ENCODE data around the gene RALGAPA1. TPM values are rescaled to one million over a fixed set of nuclear protein-coding genes. Genes with fewer than 3 reads are reported as not detected.

RALGAPA1 gene
- total and polyA plus RNA-seq, 2 donors (not counting 1 experiment from before 2014, with no cell fraction given), result 17.3 to 94.0 TPM

DNA sequence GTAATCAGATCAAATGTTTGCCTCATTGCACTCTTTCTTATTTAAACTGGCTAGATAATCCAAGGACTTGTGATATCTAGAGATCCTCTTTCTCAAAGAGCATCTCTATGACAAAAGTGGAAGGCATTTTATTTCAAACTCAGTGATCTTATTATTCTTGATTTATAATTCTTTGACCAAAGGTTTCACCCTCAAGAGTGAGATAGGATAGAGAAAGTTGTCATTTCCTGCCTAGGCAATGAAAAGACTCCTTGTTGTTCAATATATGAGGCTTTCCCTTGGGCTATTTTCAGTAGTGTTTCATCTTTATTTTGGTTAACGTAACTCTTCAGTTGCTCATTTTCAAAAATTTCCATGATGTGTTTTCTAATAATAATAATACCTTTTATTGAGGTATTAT, 293.2 kb downstream of the RALGAPA1 start:
- no peak overlapping the region for H2AFZ ChIP-seq (ENCODE audit: insufficient read depth, low read depth, low read length, poor library complexity, severe bottlenecking)
- no peaks in the 10 kb centered on the region for H3K9me3 ChIP-seq (ENCODE audit: control extremely low read depth in 1 of 3, control insufficient read depth in 2 of 3, insufficient read depth in 1 of 3, low read length in 2 of 3)
- no peaks in the 10 kb centered on the region for H3K36me3 ChIP-seq (replicated peaks in 1 of 2; ENCODE audit: control extremely low read depth in 1 of 2, control insufficient read depth in 1 of 2, extremely low read depth in 1 of 2, insufficient read depth in 2 of 2, low read length in 1 of 2)
- H3K9ac ChIP-seq (ENCODE audit: low read length), result no peak overlapping the region
- H3K27me3 Mint-ChIP-seq, result peaks cover 4% of the 10 kb centered on the region
- no peaks in the 10 kb centered on the region for H4K20me1 ChIP-seq (ENCODE audit: control insufficient read depth, insufficient read depth, low read length, poor library complexity, severe bottlenecking)
- no peak for DNase-seq
- no peak overlapping the region for H3K4me2 ChIP-seq (replicated peaks; ENCODE audit: low read depth, low read length, poor library complexity, severe bottlenecking)
- H3K79me2 ChIP-seq (ENCODE audit: control insufficient read depth, insufficient read depth, low read length), result no peaks in the 10 kb centered on the region
- intact Hi-C loops (cut with micrococcal nuclease), result no loop called here
- ChIA-PET POLR2A (no interaction called here), CTCF (no interaction called here)
- H3K4me1 Mint-ChIP-seq, result peaks cover 4% of the 10 kb centered on the region
- H3K27me3 ChIP-seq (replicated peaks in 1 of 4; ENCODE audit: control extremely low read depth in 1 of 4, control insufficient read depth in 3 of 4, insufficient read depth in 4 of 4, low read length in 3 of 4), result no peaks in the 10 kb centered on the region
- no peak overlapping the region for H3K27ac Mint-ChIP-seq
- ATAC-seq (ENCODE audit: low read depth), result no peak
- H3K4me3 ChIP-seq (ENCODE audit: control extremely low read depth in 1 of 5, extremely low read depth in 1 of 5, insufficient read depth in 1 of 5, low read depth in 2 of 5, low read length in 4 of 5), result no peak overlapping the region
- TF ChIP-seq, protein P1, sequence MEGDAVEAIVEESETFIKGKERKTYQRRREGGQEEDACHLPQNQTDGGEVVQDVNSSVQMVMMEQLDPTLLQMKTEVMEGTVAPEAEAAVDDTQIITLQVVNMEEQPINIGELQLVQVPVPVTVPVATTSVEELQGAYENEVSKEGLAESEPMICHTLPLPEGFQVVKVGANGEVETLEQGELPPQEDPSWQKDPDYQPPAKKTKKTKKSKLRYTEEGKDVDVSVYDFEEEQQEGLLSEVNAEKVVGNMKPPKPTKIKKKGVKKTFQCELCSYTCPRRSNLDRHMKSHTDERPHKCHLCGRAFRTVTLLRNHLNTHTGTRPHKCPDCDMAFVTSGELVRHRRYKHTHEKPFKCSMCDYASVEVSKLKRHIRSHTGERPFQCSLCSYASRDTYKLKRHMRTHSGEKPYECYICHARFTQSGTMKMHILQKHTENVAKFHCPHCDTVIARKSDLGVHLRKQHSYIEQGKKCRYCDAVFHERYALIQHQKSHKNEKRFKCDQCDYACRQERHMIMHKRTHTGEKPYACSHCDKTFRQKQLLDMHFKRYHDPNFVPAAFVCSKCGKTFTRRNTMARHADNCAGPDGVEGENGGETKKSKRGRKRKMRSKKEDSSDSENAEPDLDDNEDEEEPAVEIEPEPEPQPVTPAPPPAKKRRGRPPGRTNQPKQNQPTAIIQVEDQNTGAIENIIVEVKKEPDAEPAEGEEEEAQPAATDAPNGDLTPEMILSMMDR (IDR thresholded peaks at IDR 0.05), result no peak
- TF ChIP-seq EZH2 (IDR thresholded peaks at IDR 0.05; ENCODE audit: borderline replicate concordance, insufficient read depth, low read depth, low read length, poor library complexity, severe bottlenecking), result no peak
- no peak overlapping the region for H3K4me3 Mint-ChIP-seq
- WGBS (ENCODE audit: insufficient coverage), result no CpG with 5 or more reads among the region's 1 CpG
- no peaks in the 10 kb centered on the region for H3K9me3 Mint-ChIP-seq (ENCODE audit: insufficient read depth)
- no peak overlapping the region for H3K27ac ChIP-seq (ENCODE audit: low read length in 2 of 2)
- H3K4me1 ChIP-seq (ENCODE audit: control insufficient read depth in 2 of 2, insufficient read depth in 2 of 2, low read length in 2 of 2), result no peaks in the 10 kb centered on the region

DNA sequence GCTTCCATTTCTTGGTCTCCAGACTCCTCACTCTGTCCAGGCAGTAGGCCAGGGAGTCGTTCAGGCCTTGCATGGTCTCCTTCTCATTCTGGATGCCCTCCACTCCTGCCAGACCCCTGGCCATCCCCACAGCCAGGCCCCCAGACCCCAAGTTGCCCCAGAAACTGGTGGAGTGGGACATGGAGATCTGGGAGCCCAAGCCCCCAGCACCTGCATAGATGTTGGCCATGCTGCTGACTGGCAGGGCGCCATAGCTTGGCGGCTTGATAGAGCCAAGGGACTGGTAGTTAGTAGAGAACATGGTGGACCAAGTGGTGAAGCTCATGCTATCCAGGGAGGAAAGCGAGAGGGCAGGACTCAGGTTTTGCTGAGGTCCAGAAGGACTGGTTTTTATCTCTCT, 296.3 kb downstream of the RALGAPA1 start:
- Histone ChIP-seq H3K36me3 (replicated peaks in 1 of 2; ENCODE audit: control extremely low read depth in 1 of 2, control insufficient read depth in 1 of 2, extremely low read depth in 1 of 2, insufficient read depth in 2 of 2, low read length in 1 of 2) (no peaks in the 10 kb centered on the region), H3K9me3 (ENCODE audit: control extremely low read depth in 1 of 3, control insufficient read depth in 2 of 3, insufficient read depth in 1 of 3, low read length in 2 of 3) (no peaks in the 10 kb centered on the region), H3K4me1 (ENCODE audit: control insufficient read depth in 2 of 2, insufficient read depth in 2 of 2, low read length in 2 of 2) (no peaks in the 10 kb centered on the region), H3K27me3 (replicated peaks in 1 of 4; ENCODE audit: control extremely low read depth in 1 of 4, control insufficient read depth in 3 of 4, insufficient read depth in 4 of 4, low read length in 3 of 4) (no peaks in the 10 kb centered on the region), H3K27ac (ENCODE audit: low read length in 2 of 2) (no peak overlapping the region), H3K4me3 (ENCODE audit: control extremely low read depth in 1 of 5, extremely low read depth in 1 of 5, insufficient read depth in 1 of 5, low read depth in 2 of 5, low read length in 4 of 5) (no peak overlapping the region), H3K4me2 (replicated peaks; ENCODE audit: low read depth, low read length, poor library complexity, severe bottlenecking) (no peak overlapping the region), H4K20me1 (ENCODE audit: control insufficient read depth, insufficient read depth, low read length, poor library complexity, severe bottlenecking) (no peaks in the 10 kb centered on the region), H3K79me2 (ENCODE audit: control insufficient read depth, insufficient read depth, low read length) (no peaks in the 10 kb centered on the region), H3K9ac (ENCODE audit: low read length) (no peak overlapping the region), H2AFZ (ENCODE audit: insufficient read depth, low read depth, low read length, poor library complexity, severe bottlenecking) (no peak overlapping the region)
- peaks cover 12% of the 10 kb centered on the region for H3K27me3 Mint-ChIP-seq
- ATAC-seq (ENCODE audit: low read depth) (no peak), DNase-seq (no peak)
- ChIA-PET CTCF (no interaction called here), POLR2A (no interaction called here)
- intact Hi-C loops (cut with micrococcal nuclease), result no loop called here
- no peak overlapping the region for H3K4me3 Mint-ChIP-seq
- no peaks in the 10 kb centered on the region for H3K9me3 Mint-ChIP-seq (ENCODE audit: insufficient read depth)
- no peak overlapping the region for H3K27ac Mint-ChIP-seq
- no peaks in the 10 kb centered on the region for H3K4me1 Mint-ChIP-seq
- 96% methylated on average over 3 of the region's 4 CpGs for WGBS (ENCODE audit: insufficient coverage)
- no peak for TF ChIP-seq EZH2 (IDR thresholded peaks at IDR 0.05; ENCODE audit: borderline replicate concordance, insufficient read depth, low read depth, low read length, poor library complexity, severe bottlenecking)
- TF ChIP-seq, protein P1 (IDR thresholded peaks at IDR 0.05), result no peak
